ENCODE data around the gene TARS1.

DNA sequence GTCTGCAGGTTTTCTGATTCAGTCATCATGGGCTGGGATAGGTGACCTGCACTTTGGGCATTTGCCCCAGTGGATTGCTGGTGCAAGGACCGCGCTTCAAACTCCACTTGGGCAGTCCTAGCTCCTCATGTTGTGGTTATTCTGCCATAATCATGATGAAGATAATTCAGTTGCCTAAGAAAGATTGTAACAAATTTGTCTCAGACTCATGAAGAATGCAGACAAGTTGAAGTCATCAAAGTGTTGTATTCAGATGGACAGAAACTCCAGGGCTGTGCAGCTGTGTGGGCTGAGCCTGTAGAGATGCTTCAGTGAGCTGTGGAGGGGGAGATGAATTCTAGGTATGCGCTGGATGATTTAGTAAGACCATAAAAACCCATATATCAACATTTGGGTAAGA lies 38.5 kb downstream of the TARS1 start:
- TF ChIP-seq CTCF (conservative IDR thresholded peaks at IDR 0.05), result no peak
- no peak for TF ChIP-seq ZFX (IDR thresholded peaks at IDR 0.05)

All from C4-2B (cell line).